ENCODE data around the gene FXYD7.

GRCh38 chr19:35106291-35106583, 36.8 kb upstream of the FXYD7 start:
- TF ChIP-seq CTCF (IDR thresholded peaks at IDR 0.05) (no peak), POLR2A (IDR thresholded peaks at IDR 0.05) (no peak), EP300 (IDR thresholded peaks at IDR 0.05) (no peak)
